ENCODE measurements around the gene ATF5.
"Not testable (repeated sequence)": the region's sequence is repeated elsewhere in the genome, so short reads cannot be mapped to it uniquely, and the experiment has no call there.

The ATF5 gene

DNA sequence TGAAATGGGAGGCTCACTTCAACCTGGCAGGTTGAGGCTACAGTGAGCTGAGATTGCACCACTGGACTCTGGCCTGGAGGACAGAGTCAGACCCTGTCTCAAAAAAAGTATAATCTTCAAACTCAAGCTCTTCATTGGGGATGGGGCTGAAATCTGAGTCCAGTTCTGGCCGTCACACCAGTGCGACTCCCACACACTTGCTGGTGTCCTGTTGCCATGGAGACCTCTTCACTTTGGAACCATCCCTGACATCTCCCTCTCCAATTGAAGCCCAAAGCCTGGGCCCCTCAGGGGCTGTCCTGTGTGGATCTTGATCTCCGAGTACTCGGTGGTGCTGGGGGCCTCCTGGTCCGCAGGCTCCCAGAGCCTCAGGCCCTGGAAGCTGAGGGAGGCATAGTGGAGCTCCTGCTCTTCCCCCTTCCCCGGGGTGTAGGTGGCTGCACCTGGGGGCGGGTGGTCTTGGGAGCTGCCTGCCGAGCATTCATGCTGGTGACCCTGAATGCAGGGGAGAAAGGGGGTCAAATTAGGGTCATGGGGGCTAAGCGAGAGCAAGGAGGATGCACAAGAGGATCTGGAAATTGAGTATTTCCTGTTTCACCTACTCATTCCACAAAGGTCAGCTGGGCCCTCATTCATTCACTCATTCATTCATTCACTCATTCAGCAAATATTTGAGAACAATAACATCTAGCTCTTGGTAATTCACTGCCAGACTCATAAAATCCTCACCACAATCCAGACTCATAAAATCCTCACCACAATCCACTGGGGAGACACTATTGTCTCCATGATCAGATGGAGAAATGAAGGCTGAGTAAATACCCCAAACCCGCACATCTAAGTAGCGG, 21.0 kb downstream of the ATF5 start:
- DNase-seq (ENCODE audit: low spot score), result no peak

GRCh38 chr19:49950590-49950948, 21.6 kb downstream of the ATF5 start:
- no peak for DNase-seq (ENCODE audit: low spot score)

DNA sequence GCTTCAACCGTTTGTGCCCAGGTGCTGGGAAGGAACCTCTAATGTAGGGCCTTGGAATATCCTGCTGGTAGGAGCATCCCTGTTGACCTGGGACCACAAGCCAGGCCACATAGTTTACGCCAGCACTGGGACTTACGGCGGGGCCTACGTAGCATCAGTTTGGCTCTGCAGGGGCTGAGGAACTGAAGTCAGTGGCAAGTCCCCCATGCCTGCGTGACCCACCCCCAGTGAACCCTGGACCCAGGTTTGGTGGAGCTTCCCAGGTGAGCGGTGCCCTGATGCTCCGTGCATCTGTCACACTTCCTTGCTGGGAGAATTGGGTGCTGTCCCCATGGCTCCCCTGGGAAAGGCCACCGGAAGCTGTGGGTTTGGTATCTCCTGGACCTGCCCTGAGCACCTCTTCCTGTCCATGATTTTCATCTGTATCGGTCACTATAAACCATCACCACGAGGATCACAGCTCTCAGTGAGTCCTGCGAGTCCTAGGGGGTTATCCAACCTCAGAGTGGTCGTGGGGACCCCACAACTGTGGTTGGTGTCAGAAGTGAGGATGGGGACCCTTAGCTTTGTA, 22.0 kb downstream of the ATF5 start:
- DNase-seq (ENCODE audit: low spot score), result no peak

DNA sequence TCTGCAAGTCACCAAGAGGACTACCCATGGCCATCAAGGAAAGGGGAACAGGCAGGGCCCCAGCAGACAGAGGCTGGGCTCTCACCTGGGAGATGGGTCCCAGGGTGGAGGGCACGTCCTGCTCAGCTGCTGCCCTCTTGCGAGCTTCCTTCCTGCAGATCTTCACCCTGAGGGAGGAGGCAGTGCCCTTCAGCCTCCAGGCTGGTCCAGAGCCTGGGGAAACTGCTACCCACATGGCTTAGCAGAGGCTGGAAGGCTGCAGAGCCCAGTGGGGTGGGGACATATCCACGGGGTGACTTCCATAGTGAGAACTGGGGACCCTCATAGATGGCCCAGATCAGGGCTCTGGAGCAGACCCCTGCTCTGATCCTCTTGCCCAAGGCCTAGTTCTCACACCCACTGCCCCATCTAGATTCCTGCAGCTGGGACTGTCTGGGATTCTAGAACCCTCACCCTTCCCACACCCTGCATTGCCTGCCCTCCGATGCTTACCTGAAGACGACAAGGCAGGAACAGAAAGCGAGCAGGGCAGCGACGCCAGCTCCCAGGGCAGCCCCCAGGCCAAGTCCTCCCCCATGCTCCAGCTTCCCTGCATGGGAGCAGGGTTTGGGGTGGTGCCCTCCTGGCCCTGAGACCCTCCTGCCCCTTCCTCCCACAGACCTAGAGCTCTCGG, 22.9 kb downstream of the ATF5 start:
- DNase-seq (ENCODE audit: low spot score), result no peak

DNA sequence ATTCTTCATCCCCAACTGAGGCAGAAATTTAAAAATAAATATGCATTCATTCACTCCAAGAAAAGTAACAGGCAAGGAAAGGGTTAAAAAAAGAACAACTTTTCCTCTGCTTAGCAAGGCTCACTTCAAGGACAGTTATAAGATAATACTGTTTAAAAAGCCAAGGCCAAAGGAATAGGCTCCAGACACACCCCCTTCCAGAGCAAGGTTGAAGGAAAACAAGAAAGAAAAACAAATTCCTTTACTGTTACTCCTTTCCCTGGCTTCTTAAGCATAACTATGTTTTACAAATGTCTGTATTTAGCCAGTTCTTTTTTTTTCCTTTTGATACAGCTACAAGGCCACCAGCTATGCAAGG, 23.5 kb downstream of the ATF5 start:
- no peak for DNase-seq (ENCODE audit: low spot score)

DNA sequence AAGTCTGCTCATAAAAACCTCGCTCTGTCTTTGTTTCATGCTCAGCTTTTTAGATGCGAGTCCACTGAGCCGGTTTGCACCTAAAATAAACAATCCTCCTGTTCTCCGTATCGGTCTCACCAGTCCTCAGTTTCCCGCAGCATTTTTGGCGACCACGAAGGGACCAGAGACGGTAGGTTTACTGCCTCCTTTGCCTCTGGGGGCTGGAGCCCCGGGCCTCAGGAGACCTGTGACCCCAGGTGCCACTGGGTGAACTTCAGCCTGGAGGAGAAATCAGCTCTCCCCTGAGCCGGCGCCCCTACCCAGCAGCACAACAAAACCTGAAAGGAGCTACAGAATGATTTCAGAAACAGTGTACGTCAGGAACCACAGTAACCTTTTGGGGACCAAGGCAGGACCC, 23.9 kb downstream of the ATF5 start:
- no peak for DNase-seq (ENCODE audit: low spot score)

DNA sequence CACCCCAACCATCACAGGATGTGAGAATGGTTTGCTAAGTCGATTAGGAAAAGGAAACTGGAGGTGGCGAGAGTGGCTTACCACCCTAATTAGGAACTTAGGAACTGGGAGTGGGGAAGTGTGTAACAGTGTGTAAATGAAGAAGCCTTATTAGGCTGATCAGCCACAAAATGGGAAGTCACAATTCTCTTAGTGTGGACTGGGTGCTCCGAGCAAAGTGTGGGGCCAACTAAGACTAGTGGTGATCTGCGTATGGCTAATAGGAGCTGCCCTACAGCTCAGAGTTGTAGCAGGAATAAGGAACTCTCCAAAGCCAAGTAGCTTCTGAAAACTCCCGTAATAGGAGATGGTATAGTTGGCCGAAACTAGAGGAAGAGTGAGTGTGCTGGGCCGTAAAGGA, 24.4 kb downstream of the ATF5 start:
- DNase-seq (ENCODE audit: low spot score), result no peak

DNA sequence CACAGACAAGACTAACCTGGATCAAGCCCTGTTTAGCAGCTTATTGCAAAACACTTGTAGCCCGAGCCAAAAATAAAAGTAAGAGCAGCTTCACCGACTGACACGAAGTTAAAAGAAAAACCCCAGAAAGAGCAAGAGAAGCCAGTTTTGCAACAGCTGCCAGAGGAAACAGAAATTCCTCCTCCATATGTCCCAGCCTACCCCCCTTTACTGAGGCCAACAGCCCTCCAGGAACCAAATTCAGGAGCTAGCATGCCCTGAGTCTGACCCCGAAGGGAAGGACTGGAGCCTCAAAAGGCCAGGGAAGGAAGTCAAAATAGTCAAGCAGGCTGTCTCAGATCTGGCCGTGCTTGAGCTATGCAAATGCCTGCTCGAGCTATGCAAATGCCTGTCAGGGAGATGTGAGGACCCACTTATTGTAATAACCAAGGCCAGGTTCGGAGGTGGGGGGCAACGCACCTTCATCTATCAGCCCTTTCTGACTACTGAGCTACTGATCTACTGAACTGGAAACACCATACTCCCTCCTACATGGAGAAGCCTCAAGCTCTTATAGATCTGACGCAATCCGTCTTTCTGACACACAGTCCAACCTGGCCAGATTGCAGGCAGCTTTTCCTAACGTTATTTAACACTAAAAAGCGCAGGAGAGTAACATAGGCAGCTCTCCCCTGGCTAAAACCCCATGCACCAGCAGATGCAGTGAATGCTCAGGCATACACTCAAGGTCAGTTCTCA, 25.3 kb downstream of the ATF5 start:
- DNase-seq (ENCODE audit: low spot score), result no peak

DNA sequence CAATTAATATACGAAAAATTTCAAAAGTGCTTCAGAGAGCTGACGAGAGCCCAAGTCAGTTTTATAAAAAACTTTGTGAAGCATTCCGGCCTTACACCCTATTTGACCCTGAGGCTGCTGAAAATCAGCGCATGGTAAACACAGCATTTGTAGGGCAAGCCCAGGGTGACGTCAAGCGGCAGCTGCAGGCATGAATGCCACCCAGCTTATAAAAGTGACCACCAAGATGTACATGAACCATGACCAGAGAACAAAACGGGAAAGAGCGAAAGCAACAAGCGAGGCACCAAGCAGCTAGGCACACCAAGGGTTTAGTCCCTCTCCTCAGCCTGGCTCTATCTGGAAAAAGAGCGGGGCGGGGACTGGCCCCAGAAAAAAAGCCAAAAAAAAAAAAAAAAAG, 25.9 kb downstream of the ATF5 start:
- DNase-seq (ENCODE audit: low spot score), result no peak

- DNase-seq (ENCODE audit: low spot score), result no peak
Observed at GRCh38 chr19:49956115-49956495, 27.1 kb downstream of the ATF5 start.

DNA sequence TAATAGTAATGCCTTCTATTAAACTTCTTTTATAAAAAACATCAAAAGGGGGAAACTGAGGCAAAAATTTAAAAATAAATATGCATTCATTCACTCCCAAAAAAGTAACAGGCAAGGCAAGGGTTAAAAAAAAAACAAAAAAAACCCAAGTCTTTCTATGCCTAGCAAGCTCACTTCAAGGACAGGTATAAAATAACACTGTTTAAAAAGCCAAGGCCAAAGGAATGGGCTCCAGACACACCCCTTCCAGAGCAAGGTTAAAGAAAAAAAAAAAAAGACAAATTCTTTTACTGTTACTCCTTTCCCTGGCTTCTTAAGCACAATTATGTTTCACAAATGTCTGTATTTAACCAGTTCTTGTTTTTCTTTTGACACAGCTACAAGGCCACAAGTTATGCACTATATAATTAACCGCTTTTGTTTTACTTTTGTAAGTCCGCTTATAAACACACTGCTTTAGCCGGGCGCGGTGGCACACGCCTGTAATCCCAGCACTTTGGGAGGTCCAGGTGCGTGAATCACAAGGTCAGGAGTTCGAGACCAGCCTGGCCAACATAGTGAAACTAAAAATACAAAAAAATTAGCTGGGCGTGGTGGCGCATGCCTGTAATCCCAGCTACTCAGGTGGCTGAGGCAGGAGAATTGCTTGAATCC, 28.4 kb downstream of the ATF5 start:
- no peak for DNase-seq (ENCODE audit: low spot score)

DNA sequence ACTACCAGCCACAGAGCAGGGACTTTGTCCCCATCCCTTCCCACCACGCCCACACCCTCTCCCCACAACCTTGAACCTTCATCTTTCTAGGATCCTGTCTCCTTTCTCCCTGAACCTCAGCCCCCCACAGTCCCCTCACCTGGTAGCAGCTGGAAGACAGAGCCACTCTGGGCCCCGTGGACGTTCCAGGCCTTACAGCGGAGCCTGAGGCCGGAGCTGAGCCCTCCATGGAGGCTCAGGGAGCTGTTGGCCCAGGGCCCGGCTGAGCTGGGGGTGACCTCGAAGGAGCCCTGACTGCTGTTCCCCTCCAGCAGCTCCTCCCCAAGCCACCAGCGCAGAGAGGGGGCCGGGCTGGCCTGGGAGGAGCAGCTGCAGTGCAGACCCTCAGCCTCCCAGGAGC, 29.1 kb downstream of the ATF5 start:
- DNase-seq (ENCODE audit: low spot score), result not testable (repeated sequence)

DNA sequence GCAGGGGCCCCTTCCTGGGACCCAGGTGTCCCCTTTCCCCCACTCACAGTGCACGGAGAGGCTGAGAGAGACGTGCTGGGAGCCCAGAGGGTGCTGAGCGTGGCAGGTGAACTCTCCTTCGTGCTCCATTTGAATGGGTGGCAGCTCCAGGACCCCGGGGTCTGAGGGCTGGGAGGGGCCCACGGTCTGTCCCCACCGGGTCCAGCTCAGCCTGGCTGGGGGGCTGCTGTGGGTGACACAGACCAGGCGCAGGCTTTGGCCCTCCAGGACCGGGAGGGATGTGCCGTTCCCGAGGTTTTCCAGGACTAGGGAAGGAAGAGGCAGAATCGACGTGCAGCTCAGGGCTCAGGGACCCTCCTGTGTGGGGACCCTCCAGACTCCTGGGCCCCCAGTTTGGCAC, 29.6 kb downstream of the ATF5 start:
- not testable (repeated sequence) for DNase-seq (ENCODE audit: low spot score)

DNA sequence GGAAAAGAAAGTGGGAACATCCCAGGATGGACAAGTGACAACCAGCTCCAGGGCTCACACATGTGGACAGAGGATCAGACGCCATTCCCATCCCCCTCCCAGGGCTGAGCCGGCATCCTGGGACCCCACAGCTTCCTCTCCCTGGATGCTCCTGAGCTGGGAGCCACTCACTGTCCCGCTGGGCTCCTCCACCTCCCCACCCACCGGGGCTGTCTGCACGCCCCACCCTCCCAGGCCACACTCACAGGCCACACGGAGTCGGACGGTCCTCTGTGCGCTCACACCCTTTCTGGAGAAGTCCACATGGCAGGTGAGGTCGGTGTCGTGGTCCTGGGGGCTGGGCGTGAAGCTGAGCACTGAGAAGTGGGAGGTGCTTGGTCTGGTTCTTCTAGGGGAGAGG, 30.9 kb downstream of the ATF5 start:
- not testable (repeated sequence) for DNase-seq (ENCODE audit: low spot score)

DNA sequence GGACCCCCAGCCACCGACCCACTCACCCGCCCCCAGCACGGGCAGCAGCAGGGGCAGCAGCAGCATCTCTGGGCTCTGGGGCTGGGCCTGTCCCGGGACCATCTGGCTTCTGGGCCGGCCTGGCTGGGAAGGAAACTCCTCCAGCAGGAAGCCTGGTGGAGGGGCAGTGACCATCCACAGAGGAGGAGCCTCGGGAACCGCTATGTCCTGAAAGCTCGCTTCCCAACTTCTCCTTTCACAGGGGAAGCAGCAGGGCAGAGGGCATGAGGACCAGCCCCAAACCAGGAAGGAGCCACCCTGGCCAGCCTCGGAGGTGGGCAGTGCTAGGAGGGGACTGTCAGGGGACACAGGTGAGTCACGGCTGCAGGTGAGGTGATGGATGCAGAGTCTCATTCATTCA, 32.0 kb downstream of the ATF5 start, which contains the start of gene SIGLEC11:
Gene SIGLEC11, minus strand, starts transcription at position 193 of the 400 bp plus-strand sequence. Its CDS starts 91 bp downstream, at position 102.
- DNase-seq (ENCODE audit: low spot score), result not testable (repeated sequence)

DNA sequence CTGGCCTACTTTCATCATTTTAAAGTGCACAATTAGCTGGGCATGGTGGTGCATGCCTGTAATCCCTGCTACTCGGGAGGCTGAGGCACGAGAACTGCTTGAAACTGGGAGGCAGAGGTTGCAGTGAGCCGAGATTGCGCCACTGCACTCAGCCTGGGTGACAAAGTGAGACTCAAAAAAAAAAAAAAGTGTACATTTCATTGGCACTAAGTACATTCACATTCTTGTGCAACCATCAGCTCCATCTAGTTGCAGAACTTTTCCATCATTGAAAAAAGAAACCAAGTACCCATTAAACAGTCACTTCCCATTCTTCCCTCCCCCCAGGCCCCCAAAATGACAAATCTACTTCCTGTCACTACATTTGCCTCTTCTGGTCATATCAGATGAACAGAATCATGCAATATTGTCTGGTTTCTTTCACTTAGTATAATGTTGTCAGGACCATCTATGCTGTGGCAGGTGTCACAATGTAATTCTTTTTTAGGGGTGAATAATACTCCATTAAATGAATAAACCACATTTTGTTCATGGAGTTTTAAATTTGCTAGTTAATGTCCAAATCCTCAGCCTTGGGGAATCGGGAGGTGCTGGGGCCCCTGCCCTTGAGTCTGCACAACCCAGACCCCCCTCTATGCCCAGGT, 39.4 kb downstream of the ATF5 start:
- no peak for DNase-seq (ENCODE audit: low spot score)

GRCh38 chr19:49969355-49969754, 40.4 kb downstream of the ATF5 start:
- not testable (repeated sequence) for DNase-seq (ENCODE audit: low spot score)

GRCh38 chr19:49971991-49972411, 43.0 kb downstream of the ATF5 start:
- DNase-seq (ENCODE audit: low spot score), result no peak

GRCh38 chr19:49972841-49973240, 43.8 kb downstream of the ATF5 start:
- DNase-seq (ENCODE audit: low spot score), result no peak

GRCh38 chr19:49973987-49974386, 45.0 kb downstream of the ATF5 start:
- no peak for DNase-seq (ENCODE audit: low spot score)

DNA sequence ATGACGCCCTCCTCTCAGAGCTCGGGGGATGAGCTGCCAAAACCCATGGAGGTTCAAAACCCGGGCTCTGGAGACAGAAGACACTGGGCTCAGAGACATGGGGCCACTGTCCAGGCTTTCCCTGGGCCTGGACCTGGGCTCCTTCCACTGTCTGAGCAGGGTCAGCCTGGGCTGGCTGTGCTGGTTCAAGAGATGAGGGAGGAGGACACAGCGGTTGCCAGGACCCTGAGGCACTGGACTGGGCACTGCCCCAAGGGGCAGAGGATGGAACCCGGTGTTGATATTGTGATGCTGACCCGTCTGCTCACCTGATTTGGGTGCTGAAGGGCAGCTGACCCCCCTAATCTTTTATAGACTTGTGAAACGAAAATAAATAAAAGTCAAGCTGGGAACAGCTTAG, 46.0 kb downstream of the ATF5 start:
- no peak for DNase-seq (ENCODE audit: low spot score)

DNA sequence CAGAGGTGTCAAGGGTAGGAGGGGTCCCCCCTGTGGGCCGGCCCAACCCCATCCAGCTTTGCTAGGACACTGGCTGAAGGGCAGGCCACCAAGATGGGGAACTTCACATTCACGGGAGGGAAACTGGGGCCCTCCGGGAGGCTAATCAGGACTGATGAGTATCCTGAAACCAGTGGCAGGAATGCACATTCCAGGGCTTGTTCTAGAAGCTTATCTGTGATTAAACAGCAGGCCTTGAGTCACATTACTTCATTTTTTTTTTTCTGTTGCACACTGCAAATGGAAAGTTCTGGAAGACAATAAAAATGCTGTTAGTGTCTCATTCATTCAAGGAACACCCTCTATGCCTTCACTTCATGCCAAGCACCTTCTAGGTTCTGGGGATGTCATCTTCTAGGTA, 47.5 kb downstream of the ATF5 start:
- no peak for DNase-seq (ENCODE audit: low spot score)

Measured in LoVo (cell line).